ENCODE measurements around the gene CLDN4.
"Not testable (repeated sequence)": the region's sequence is repeated elsewhere in the genome, so short reads cannot be mapped to it uniquely, and the experiment has no call there.

CLDN4 gene, protein sequence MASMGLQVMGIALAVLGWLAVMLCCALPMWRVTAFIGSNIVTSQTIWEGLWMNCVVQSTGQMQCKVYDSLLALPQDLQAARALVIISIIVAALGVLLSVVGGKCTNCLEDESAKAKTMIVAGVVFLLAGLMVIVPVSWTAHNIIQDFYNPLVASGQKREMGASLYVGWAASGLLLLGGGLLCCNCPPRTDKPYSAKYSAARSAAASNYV

DNA sequence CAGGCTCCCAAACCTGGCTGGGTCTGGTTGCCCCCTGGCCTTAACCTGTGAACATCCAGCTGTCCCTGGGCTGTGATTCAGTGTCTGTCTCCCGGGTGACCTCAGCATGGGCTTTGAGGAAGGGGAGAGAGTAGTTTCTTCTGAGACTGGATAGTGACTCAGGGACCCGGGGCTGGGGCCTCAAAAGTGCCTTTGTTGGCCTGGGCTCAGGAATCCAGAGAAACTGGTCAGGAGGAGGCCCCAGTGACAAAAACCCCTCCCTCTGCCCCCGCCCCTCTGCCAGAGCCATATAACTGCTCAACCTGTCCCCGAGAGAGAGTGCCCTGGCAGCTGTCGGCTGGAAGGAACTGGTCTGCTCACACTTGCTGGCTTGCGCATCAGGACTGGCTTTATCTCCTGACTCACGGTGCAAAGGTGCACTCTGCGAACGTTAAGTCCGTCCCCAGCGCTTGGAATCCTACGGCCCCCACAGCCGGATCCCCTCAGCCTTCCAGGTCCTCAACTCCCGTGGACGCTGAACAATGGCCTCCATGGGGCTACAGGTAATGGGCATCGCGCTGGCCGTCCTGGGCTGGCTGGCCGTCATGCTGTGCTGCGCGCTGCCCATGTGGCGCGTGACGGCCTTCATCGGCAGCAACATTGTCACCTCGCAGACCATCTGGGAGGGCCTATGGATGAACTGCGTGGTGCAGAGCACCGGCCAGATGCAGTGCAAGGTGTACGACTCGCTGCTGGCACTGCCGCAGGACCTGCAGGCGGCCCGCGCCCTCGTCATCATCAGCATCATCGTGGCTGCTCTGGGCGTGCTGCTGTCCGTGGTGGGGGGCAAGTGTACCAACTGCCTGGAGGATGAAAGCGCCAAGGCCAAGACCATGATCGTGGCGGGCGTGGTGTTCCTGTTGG lies at the start of gene CLDN4:
CLDN4 (plus strand) TSS at position 316 of the 903 bp plus-strand sequence; CDS start at position 522, 206 bp downstream.
- no peak for DNase-seq (ENCODE audit: low read depth in 1 of 2, low spot score in 1 of 2)

DNA sequence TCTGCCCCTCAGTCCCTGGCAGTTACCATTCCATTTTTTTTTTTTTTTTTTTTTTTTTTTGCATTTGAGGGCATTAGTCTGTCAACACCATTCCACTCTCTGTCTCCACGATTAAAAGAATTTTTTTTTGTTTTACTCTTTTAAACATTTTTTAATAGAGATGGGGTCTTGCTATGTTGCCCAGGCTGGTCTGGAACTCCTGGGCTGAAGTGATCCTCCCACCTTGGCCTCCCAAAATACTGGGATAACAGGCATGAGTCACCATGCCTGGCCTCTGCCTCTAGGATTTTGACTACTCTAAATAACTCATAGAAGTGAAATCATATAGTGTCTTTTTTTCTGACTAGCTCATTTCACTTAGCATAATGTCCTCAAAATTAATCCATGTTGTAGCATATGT lies 44.2 kb upstream of the CLDN4 start:
- no peak for DNase-seq (ENCODE audit: low read depth in 1 of 2, low spot score in 1 of 2)

DNA sequence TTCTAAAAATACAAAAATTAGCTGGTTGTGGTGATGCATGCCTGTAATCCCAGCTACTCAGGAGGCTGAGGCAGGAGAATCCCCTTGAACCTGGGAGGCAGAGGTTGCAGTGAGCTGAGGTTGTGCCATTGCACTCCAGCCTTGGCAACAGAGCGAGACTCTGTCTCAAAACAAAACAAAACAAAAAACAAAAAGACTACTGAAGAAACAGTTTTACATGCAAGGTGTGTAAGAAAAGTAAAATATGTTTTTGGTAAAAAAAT lies 43.1 kb upstream of the CLDN4 start:
- DNase-seq (ENCODE audit: low read depth in 1 of 2, low spot score in 1 of 2) = not testable (repeated sequence)

DNA sequence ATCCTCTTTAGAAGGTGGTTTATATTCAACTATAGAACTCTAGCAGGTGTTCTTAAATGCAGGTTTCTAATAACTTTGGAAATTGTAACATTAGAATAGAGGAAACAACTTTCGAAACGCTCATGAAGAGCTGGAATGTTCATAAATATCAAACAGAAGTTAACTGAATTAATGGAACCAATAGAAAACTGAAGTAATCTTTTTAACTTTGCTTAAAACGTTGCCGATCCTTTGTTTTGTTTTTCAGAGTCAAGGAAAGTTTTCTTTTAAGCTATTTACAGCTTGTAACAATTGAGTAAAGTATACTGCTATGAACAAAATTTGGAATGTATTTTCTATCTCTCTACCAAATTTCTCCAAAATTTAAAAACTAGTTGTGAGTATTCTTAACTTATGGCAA lies 41.7 kb upstream of the CLDN4 start:
- DNase-seq (ENCODE audit: low read depth in 1 of 2, low spot score in 1 of 2) = no peak

DNA sequence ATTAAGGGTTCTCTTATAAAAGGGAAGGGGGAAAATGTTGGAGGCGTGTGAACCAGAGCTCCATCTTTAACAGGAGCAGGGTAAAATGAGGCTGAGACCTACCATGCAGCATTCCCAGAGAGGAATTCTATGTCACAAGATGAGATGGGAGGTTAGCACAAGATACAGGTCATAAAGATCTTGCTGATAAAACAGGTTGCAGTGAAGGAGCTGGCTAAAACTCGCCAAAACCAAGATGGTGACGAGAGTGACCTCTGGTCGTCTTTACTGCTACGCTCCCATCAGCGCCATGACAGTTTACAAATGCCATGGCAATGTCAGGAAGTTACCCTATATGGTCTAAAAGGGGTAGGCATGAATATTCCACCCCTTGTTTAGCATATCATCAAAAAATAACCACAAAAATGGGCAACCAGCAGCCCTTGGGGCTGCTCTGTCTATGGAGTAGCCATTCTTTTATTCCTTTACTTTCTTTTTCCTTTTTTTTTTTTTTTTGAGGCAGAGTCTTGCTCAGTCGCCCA lies 39.6 kb upstream of the CLDN4 start:
- DNase-seq (ENCODE audit: low read depth in 1 of 2, low spot score in 1 of 2) = not testable (repeated sequence)

DNA sequence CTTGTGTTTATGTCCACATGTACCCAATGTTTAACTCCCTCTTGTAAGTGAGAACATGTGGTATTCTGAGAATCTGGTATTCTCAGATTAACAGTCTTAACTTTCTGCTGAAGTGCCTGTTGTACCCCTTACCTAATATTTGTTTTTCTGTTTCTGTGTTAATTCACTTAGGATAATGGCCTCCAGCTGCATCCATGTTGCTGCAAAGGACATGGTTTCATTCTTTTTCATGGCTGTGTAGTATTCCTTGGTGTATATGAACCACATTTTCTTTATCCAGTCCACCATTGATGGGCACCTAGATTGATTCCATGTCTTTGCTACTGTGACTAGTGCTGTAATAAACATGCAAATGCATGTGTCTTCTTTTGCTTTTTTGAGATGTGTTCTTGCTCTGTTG lies 35.6 kb upstream of the CLDN4 start:
- not testable (repeated sequence) for DNase-seq (ENCODE audit: low read depth in 1 of 2, low spot score in 1 of 2)

DNA sequence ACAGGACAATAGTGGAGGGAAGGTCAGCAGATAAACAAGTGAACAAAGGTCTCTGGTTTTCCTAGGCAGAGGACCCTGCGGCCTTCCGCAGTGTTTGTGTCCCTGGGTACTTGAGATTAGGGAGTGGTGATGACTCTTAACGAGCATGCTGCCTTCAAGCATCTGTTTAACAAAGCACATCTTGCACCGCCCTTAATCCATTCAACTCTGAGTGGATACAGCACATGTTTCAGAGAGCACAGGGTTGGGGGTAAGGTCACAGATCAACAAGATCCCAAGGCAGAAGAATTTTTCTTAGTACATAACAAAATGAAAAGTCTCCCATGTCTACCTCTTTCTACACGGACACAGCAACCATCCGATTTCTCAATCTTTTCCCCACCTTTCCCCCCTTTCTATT lies 34.1 kb upstream of the CLDN4 start:
- not testable (repeated sequence) for DNase-seq (ENCODE audit: low read depth in 1 of 2, low spot score in 1 of 2)

DNA sequence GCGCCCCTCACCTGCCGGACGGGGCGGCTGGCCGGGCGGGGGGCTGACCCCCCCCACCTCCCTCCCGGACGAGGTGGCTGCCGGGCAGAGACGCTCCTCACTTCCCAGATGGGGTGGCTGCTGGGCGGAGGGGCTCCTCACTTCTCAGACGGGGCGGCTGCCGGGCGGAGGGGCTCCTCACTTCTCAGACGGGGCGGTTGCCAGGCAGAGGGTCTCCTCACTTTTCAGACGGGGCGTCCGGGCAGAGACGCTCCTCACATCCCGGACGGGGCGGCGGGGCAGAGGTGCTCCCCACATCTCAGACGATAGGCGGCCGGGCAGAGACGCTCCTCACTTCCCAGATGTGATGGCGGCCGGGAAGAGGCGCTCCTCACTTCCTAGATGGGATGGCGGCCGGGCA lies 33.6 kb upstream of the CLDN4 start:
- not testable (repeated sequence) for DNase-seq (ENCODE audit: low read depth in 1 of 2, low spot score in 1 of 2)

DNA sequence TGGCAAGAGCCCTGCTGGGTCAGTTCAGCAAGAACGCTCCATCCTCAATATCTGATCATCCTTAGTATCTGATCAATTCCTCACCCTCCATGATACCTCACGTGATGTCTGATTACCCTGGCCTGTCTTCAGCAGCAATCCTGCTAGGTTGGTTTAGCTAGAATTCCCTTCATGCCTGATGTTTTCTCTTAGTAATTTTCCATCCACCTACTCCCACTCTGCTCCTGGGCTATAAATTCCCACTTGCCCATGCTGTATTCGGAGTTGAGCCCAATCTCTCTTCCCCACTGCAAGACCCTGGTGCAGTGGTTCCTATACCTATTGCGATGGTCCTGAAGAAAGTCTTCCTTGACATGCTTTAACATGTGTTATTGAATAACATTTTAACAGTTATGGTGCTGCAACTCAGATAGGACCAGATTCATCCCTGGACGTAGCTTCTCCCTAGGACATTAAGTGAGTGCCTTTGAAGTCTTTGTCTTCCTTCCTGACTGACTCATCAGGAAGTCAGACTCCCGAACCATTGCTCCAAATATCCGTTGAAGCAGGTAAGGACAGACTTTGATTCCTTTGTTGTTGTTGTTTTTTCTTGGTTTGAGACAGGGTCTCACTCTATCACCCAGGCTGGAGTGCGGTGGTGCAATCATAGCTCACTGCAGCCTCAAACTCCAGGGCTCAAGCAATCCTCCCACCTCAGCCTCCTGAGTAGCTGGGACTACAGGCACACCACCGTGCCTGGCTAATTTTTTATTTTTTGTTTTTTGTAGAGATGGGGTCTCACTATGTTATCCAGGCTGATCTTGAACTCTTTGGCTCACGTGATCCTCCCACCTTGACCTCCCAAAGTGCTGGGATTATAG lies 31.3 kb upstream of the CLDN4 start:
- no peak for DNase-seq (ENCODE audit: low read depth in 1 of 2, low spot score in 1 of 2)

DNA sequence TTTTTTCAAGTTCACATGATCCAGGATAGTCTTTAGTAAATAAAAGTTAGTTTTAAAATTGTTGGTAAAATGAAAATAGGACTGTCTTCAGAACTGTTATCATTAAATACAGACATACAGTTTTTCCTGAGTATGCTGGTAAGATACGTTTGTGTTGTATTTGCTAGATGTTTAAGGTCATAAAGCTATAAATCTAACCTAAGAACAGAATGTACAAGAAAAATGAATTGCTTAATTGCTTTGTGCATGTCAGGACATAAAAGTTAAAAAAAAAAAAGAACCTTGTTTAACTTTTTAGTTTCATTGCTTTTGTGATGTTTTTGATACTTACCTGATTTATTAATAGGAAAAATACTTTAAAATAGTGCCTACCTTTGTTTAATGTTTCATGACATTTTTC lies 29.2 kb upstream of the CLDN4 start:
- no peak for DNase-seq (ENCODE audit: low read depth in 1 of 2, low spot score in 1 of 2)

DNA sequence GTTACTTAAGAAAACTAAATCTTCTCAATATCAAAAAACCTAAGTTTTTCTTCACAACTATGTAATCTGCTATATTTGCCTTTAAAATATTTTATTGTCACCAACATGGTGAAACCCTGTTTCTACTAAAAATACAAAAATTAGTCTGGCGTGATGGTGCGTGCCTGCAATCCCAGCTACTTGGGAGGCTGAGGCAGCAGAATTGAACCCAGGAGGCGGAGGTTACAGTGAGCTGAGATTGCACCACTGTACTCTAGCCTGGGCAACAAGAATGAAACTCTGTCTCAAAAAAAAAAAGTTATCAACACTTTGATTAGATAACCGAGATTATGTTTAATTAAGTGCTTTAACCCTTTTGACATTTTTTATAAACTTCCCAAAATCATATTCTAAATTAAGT lies 28.3 kb upstream of the CLDN4 start:
- DNase-seq (ENCODE audit: low read depth in 1 of 2, low spot score in 1 of 2) = no peak

DNA sequence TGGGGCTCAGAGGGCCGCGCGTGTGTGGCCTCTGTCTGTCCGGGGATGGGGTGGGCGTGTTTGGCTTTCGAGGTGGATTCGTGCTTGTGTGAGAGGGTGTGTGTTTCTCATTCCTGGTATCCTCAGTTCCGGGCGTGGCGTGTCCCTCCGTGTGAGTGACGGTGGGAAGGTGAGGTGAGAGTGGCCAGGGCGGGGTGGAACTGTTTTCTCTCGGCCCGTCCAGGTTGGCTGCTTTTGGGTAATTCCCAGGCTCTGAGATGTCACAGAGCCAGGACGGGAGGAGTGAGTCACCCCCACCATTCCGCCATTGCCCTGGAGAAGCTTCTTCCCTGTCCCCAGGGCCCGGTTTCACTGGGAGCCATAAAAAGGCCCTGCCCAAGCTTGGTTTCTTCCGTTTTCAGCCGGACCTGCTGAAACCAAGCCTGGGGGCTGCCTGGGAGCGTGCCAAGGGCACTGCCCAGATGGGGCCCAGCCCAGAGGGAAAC lies 21.3 kb upstream of the CLDN4 start:
- no peak for DNase-seq (ENCODE audit: low read depth in 1 of 2, low spot score in 1 of 2)

DNA sequence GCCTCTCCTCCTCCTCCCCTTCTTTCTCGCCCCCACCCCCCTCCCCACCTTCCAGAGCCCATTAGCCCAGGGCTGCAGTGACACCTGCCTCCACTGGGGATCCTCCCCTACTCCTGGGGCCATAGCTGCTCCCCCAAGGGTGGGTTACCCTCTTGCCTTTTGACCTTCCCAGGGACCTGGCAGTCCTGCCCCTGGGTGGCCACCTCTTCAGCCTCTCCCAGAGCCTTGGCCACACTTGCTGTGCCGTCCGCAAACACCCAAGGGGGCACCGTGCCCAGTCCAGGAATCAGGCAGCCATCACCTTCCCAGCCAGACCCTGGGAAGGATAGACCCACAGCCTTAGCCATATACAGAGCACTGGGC lies 19.8 kb upstream of the CLDN4 start:
- no peak for DNase-seq (ENCODE audit: low read depth in 1 of 2, low spot score in 1 of 2)

DNA sequence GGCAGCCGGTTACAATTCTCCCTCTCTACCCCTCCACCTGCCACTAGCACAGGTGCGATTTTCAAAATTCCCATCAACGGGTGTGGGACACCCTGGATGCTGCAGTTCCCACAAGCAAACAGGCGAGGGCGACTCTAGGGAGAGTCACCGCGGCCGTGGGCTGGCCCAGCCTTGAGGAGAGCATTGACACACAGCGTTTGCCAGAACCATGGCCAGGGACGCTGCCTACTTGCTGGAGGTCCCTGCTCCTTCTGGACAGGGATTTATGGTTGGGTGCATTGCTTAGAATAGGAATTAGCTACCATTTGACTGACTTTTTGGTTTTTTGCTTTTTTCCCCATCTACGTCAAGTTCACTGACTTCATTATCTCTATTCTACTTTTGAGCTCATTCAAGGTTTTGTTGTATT lies 19.0 kb upstream of the CLDN4 start:
- peak in 1 of 2 donors; percentile 21 for DNase-seq (ENCODE audit: low read depth in 1 of 2, low spot score in 1 of 2)

DNA sequence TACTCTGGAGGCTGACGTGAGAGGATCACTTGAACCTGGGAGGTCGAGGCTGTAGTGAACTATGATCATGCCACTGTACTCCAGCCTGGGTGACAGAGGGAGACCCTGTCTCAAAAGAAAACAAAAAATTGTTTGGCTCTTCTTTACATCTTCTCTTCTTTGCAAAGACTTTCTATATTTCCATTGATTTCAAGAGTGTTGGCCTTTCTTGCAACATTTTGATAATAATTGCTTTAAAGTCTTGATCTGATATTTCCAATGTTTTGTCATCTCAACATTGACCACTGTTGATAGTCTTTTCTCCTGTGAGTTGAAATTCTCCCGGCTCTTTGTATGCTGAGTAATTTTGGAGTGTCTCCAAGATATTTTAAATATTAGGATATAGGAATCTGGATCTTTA lies 17.8 kb upstream of the CLDN4 start:
- no peak for DNase-seq (ENCODE audit: low read depth in 1 of 2, low spot score in 1 of 2)

DNA sequence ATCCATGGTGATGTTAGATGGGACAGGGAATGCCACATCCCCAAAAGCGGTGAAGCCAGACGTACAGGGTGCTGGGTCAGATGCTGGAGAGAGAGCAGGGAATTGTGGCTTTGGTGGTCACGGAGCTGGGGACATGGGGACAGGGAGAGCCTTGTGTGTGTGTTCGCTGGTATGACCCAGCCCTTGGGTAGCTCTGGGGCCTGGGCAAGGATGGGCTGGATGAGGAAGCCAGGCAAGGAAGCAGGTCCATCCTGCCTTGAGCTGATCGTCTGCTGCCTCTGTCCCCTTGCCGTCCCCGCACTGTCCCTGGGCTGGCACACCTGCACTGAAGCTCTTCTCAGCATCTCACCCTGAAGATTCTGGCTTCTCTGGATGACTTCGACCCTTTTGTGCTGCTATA lies 15.4 kb upstream of the CLDN4 start:
- no peak for DNase-seq (ENCODE audit: low read depth in 1 of 2, low spot score in 1 of 2)

DNA sequence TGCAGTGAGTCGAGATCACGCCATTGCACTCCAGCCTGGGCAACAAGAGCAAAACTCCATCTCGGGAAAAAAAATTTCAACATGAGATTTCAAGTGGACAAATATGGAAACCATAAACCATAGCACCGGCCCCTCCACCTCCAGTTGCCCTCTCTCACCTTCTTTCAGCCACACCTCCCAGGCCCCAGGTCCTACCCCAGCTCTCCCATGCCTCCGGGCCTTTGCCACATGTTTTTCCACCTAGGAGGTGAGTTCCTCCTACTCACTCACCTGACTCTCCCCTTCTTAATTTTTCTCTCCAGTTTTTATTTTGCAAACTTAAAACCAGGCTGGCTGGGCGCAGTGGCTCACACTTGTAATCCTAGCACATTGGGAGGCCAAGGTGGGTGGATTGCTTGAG lies 13.7 kb upstream of the CLDN4 start:
- DNase-seq (ENCODE audit: low read depth in 1 of 2, low spot score in 1 of 2) = no peak

DNA sequence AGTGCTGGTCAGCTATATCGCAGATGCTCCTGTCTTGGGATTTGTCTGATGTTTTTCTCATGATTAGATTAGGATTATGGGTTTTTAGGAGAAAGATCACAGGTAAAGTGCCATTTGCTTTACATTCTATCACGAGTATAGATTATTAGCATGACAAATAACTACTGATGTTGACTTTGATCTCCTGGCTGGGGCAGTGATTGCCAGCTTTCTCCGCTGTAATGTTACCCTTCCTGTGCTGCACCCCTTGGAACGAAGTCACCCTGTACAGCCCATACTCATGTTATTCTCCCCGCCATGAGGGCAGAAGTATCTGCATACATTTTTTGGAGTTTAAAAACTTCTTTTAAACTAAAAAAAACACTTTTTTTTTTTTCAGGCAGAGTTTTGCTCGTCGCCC lies 10.8 kb upstream of the CLDN4 start:
- no peak for DNase-seq (ENCODE audit: low read depth in 1 of 2, low spot score in 1 of 2)

DNA sequence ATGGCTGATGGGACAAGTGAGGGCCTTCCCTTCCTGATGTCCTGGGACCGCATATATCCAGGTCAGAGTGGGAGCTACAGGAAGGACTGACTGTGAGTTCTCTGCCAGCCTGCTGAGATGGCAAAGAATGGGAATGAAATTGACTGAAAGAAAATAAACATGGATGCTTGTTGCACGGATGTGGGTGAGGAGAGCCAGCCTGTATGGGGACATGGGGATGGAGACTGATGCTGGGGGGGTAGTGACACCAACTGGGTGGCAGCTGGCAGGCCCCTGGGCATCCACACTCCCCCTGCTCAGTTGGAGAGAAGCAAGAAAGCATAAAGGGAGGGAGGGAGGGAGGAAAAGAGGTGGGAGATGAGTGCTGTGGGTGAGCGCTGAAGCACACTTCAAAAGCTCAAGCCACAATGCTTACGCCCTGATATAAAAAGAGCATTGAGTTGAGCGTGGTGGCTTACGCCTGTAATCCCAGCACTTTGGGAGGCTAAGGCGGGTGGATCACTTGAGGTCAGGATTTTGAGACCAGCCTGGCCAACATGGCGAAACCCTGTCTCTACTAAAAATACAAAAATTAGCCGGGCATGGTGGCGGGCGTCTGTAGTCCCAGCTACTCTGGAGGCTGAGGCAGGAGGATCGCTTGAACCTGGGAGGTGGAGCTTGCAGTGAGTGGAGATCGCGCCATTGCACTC lies 9.1 kb upstream of the CLDN4 start:
- DNase-seq (ENCODE audit: low read depth in 1 of 2, low spot score in 1 of 2) = not testable (repeated sequence)

DNA sequence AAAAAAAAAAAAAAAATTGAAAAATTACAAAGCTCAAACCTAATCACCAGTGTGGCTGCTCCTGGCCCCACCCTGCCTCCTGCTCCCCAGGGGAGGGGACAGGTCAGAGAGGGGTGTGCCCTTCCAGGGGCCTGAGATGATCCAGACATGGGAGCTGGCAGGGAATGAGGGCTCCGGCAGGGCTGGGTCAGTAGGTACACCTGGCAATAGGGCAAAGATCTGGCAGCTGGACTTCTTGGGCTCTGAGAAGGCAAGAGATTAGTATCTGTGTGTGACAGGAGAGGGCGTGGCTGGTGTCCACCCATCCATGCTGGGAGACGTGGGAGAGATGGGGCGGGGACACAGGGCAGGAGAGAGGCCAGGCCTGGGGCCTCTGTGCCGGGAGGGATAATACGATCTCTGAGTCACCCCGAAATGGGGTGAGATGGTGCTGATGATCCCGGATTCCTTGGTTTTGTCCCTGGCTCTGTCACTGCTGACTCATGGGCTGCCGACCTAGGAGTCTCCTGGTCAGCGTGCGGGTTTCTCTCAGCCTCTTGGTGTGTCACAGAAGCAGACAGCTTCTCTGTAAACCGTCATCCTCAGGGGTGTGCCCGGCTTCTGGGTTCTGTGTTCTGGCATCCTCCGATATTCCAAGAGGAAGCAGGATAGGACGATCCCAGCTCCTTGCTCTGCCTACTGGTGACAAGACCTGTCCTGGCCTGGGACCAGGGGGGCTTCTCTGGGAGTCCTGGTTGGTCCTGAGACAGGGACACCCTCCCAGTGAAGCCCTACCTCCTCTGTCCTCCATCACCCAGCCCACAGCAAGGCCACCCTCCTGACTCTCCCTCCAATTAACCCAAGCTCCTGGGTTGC lies 8.2 kb upstream of the CLDN4 start:
- DNase-seq (ENCODE audit: low read depth in 1 of 2, low spot score in 1 of 2) = no peak
